Activated naive CD8-positive, alpha-beta T cell treated with anti-CD3 and anti-CD28 coated beads for 36 hours (primary cell): ENCODE data around the gene SULT6B1. TPM values are rescaled to one million over a fixed set of nuclear protein-coding genes. Genes with fewer than 3 reads are reported as not detected.
"Not testable (repeated sequence)": the region's sequence is repeated elsewhere in the genome, so short reads cannot be mapped to it uniquely, and the experiment has no call there.

Experiments used
- DNase-seq: peaks from one replicate; pipeline ENCODE4 v3.0.0; 2021
- H3K27ac Mint-ChIP-seq: one replicate; pipeline ENCODE4 v1.8.0; 2022; ENCODE audit warnings: mild to moderate bottlenecking, moderate library complexity, mixed read lengths
- H3K27me3 Mint-ChIP-seq: one replicate; pipeline ENCODE4 v1.8.0; 2022; ENCODE audit warnings: mild to moderate bottlenecking, mixed read lengths
- H3K36me3 Mint-ChIP-seq: one replicate; pipeline ENCODE4 v1.8.0; 2021; ENCODE audit warnings: mild to moderate bottlenecking, mixed read lengths
- H3K4me1 Mint-ChIP-seq: one replicate; pipeline ENCODE4 v1.8.0; 2021; ENCODE audit warnings: mixed read lengths
- H3K4me3 Mint-ChIP-seq: one replicate; pipeline ENCODE4 v1.8.0; 2022; ENCODE audit warnings: mild to moderate bottlenecking, moderate library complexity, mixed read lengths
- H3K9me3 Mint-ChIP-seq: one replicate; pipeline ENCODE4 v1.8.0; 2022; ENCODE audit warnings: mixed read lengths
- total RNA-seq, 2 experiments: library from RNA; stranded (reverse); gene quantifications; one replicate each; pipeline ENCODE4 v1.2.3, GENCODE V29; 2021

Gene SULT6B1
- not detected for total RNA-seq

DNA sequence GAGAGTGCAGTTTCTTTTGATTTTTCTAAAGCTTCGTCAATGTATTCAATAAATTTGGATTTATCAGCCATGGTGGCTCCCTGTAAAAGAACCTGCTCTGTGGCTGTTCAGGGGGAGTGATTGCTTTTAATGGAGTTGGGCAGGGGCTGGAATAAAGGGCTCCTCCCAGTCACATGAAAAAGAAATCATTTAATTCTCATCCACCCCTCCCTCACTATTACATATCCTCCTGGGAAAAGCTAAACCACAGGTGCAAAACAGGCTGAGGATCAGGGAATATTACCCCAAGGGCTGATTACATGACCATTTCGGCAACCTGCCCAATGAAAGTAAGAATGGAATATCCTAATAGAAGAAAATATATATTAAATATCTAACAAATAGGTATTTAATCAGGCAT, at the start of gene SULT6B1:
SULT6B1 (minus strand) TSS at position 101 of the 400 bp plus-strand sequence; CDS start at position 71, 30 bp downstream.
- no peaks in the 10 kb centered on the region for H3K4me1 Mint-ChIP-seq
- no peaks in the 10 kb centered on the region for H3K36me3 Mint-ChIP-seq
- no peak within 1 kb of the TSS for H3K27ac Mint-ChIP-seq
- DNase-seq: no peak
- H3K27me3 Mint-ChIP-seq: peaks cover 5% of the 10 kb centered on the region
- no peaks in the 10 kb centered on the region for H3K9me3 Mint-ChIP-seq
- no peak within 1 kb of the TSS for H3K4me3 Mint-ChIP-seq

GRCh38 chr2:37232131-37232933, 43.9 kb upstream of the SULT6B1 start:
- no peak overlapping the region for H3K4me3 Mint-ChIP-seq
- H3K36me3 Mint-ChIP-seq: peaks cover 33% of the 10 kb centered on the region
- no peaks in the 10 kb centered on the region for H3K9me3 Mint-ChIP-seq
- no peaks in the 10 kb centered on the region for H3K27me3 Mint-ChIP-seq
- H3K4me1 Mint-ChIP-seq: peaks cover 20% of the 10 kb centered on the region
- peak; percentile 20 for DNase-seq
- H3K27ac Mint-ChIP-seq: no peak overlapping the region

DNA sequence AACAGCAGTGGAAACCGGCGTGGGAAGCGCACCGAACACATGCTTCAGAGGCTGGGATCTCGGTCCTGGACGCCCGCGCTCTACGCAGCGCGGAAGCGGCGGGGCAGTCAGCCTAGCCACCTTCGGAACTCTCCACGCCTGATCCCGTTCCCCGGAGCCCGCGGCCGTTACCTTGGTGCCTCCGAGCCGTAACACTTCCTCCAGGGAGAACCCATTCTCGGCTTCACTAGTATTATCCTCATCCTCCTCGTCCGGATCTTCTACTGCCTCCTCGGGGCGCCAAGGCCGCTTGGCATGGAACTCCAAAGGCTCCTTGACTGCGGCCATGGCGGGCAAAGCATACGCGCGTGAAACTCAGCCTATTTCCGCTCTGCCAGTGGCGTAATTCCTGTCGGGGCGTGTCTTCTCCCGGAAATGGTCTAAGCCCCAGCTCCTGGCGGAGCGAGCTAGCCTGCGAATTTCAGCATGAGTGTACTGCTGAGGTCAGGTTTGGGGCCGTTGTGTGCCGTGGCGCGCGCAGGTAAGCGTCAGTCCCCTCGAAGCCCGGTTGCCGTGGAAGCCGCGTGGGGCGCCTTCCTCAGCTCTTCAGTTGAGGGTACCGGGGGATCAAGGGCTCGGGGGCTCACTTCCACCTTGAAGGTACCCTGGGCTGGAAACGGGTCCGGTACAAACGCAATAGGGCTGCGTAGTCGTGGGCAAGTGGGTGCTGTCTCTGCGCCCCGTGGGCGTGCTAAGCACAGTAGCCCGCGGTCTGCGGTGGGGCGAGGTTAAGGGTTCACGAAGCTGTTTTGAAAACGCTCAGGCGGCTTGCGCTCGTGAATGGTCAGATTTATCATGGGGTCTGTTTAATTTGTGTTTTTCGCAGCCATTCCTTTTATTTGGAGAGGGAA, 43.0 kb upstream of the SULT6B1 start, which contains the start of the genes CEBPZ and NDUFAF7:
CEBPZ (minus strand) TSS at position 356 of the 890 bp plus-strand sequence; CDS start at position 327, 29 bp downstream.
NDUFAF7 (plus strand) TSS at position 418 of the 890 bp plus-strand sequence; CDS start at position 466, 48 bp downstream.
- Mint-ChIP-seq H3K36me3 (peaks cover 35% of the 10 kb centered on the region), H3K4me3 (no peak within 1 kb of the TSS), H3K27me3 (no peaks in the 10 kb centered on the region), H3K4me1 (peaks cover 24% of the 10 kb centered on the region), H3K27ac (no peak within 1 kb of the TSS), H3K9me3 (no peaks in the 10 kb centered on the region)
- peak; percentile 90 for DNase-seq

DNA sequence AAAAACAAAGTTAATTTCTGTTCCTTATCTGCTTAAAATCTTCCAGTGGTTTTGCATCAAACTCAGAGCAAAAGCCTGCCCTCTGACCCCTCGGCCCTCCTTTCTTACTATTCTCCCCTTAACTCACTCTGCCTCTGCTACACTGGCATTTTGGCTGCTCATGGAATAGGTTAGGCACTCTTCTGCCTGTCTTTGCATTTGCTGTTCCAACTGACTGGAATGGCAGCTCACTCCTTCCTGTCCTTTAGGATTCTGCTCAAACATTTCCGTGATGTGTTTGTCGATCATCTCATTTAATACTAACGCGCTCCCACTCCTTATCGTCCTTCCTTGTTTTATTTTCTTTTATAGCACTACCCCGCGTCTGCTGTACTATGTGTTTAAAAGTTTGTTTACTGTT, 42.1 kb upstream of the SULT6B1 start:
- peaks cover 34% of the 10 kb centered on the region for H3K36me3 Mint-ChIP-seq
- no peak overlapping the region for H3K4me3 Mint-ChIP-seq
- H3K27ac Mint-ChIP-seq: no peak overlapping the region

DNA sequence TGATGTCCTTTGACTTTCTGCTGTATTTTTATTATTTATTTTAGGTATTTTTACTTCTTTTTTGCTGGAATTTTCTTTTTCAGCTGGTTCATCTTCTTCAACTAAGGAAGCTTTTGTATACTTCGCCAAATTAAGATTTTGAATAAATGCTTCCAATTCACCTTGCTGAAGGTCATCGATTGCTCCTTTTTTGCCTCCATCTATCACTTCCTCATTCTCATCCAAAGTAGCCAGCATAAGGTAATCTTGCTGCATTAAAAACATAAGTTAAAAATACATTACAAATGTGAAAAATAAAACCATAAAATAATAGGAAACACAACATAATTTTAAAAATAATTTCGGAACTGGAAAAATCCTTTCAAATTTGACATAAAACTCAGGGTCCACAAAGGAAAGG, 40.3 kb upstream of the SULT6B1 start:
- Mint-ChIP-seq H3K27me3 (no peaks in the 10 kb centered on the region), H3K36me3 (peaks cover 38% of the 10 kb centered on the region), H3K9me3 (no peaks in the 10 kb centered on the region), H3K27ac (no peak overlapping the region), H3K4me3 (no peak overlapping the region), H3K4me1 (peaks cover 37% of the 10 kb centered on the region)
- no peak for DNase-seq

More for the DNA sequence above, 42.1 kb upstream of the SULT6B1 start:
- Mint-ChIP-seq H3K9me3 (no peaks in the 10 kb centered on the region), H3K4me1 (peaks cover 30% of the 10 kb centered on the region), H3K27me3 (no peaks in the 10 kb centered on the region)
- DNase-seq: no peak

DNA sequence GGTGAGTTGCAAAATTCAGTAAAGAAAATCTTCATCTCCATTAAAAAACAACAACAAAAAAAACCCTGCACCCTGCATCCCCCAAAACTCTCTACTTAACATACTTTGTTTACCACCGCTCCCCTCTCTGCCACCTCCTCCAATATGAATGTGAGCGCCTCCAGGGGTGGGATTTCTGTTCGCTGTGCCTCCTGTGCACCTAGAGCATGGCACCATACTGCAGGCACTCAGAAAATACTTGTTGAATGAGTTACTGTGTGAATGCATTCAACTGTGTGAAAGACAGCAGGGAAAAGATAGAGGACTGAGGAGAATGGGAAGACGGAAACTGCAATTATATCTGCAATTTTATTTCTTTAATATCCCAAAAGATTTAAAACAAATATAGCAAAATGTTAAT, 38.4 kb upstream of the SULT6B1 start:
- no peak overlapping the region for H3K27ac Mint-ChIP-seq
- H3K27me3 Mint-ChIP-seq: no peaks in the 10 kb centered on the region
- peaks cover 53% of the 10 kb centered on the region for H3K4me1 Mint-ChIP-seq
- H3K4me3 Mint-ChIP-seq: no peak overlapping the region
- no peaks in the 10 kb centered on the region for H3K9me3 Mint-ChIP-seq
- no peak for DNase-seq
- H3K36me3 Mint-ChIP-seq: peaks cover 54% of the 10 kb centered on the region

- Mint-ChIP-seq H3K36me3 (peaks cover 64% of the 10 kb centered on the region), H3K4me3 (peak overlapping the region; percentile 43), H3K4me1 (peaks cover 62% of the 10 kb centered on the region)
- not testable (repeated sequence) for H3K27ac Mint-ChIP-seq, H3K9me3 Mint-ChIP-seq, H3K27me3 Mint-ChIP-seq, DNase-seq
These were observed 36.7 kb upstream of the SULT6B1 start for GRCh38 chr2:37225129-37225528.

DNA sequence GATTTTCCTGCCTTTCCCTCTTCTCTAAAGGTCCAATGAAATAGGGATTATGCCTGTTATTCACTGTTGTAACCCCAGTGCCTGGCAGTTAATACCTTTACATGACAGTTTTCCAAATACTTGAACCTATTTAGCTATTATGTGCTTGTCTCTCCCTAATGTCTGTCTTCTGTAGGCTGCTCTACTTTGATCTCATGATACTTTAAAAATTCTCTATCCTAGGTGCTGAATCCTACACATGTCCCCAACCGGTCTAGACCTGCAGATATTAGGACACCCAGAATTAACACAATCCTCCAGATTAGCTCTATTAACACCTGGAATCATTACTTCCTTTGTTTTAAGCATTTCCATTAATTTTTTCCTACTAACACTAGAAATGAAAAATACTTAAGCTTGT, 35.6 kb upstream of the SULT6B1 start:
- Mint-ChIP-seq H3K27me3 (no peaks in the 10 kb centered on the region), H3K9me3 (no peaks in the 10 kb centered on the region), H3K36me3 (peaks cover 63% of the 10 kb centered on the region), H3K4me1 (peaks cover 58% of the 10 kb centered on the region), H3K4me3 (peak overlapping the region; percentile 0), H3K27ac (no peak overlapping the region)
- DNase-seq: no peak

- peak overlapping the region; percentile 69 for H3K27ac Mint-ChIP-seq
These were observed 34.7 kb upstream of the SULT6B1 start for GRCh38 chr2:37223131-37223530.

GRCh38 chr2:37219046-37219445, 30.6 kb upstream of the SULT6B1 start:
- no peak overlapping the region for H3K27ac Mint-ChIP-seq
- DNase-seq: no peak
- no peaks in the 10 kb centered on the region for H3K9me3 Mint-ChIP-seq
- H3K36me3 Mint-ChIP-seq: peaks cover 42% of the 10 kb centered on the region
- H3K27me3 Mint-ChIP-seq: no peaks in the 10 kb centered on the region
- peaks cover 31% of the 10 kb centered on the region for H3K4me1 Mint-ChIP-seq
- H3K4me3 Mint-ChIP-seq: no peak overlapping the region

More at GRCh38 chr2:37223131-37223530, 34.7 kb upstream of the SULT6B1 start:
- H3K9me3 Mint-ChIP-seq: no peaks in the 10 kb centered on the region
- peaks cover 56% of the 10 kb centered on the region for H3K36me3 Mint-ChIP-seq
- DNase-seq: no peak
- H3K4me1 Mint-ChIP-seq: peaks cover 55% of the 10 kb centered on the region
- no peak overlapping the region for H3K4me3 Mint-ChIP-seq
- H3K27me3 Mint-ChIP-seq: no peaks in the 10 kb centered on the region

- no peak overlapping the region for H3K4me3 Mint-ChIP-seq
- peaks cover 43% of the 10 kb centered on the region for H3K36me3 Mint-ChIP-seq
- DNase-seq: no peak
- no peaks in the 10 kb centered on the region for H3K27me3 Mint-ChIP-seq
- peaks cover 2% of the 10 kb centered on the region for H3K9me3 Mint-ChIP-seq
- no peak overlapping the region for H3K27ac Mint-ChIP-seq
- peaks cover 4% of the 10 kb centered on the region for H3K4me1 Mint-ChIP-seq
These were observed 26.8 kb upstream of the SULT6B1 start for GRCh38 chr2:37215250-37215649.

GRCh38 chr2:37211939-37212338, 23.5 kb upstream of the SULT6B1 start:
- peaks cover 74% of the 10 kb centered on the region for H3K36me3 Mint-ChIP-seq
- H3K27me3 Mint-ChIP-seq: no peaks in the 10 kb centered on the region
- peaks cover 20% of the 10 kb centered on the region for H3K4me1 Mint-ChIP-seq
- peak overlapping the region; percentile 2 for H3K27ac Mint-ChIP-seq
- no peak overlapping the region for H3K4me3 Mint-ChIP-seq
- peaks cover 31% of the 10 kb centered on the region for H3K9me3 Mint-ChIP-seq
- DNase-seq: no peak

DNA sequence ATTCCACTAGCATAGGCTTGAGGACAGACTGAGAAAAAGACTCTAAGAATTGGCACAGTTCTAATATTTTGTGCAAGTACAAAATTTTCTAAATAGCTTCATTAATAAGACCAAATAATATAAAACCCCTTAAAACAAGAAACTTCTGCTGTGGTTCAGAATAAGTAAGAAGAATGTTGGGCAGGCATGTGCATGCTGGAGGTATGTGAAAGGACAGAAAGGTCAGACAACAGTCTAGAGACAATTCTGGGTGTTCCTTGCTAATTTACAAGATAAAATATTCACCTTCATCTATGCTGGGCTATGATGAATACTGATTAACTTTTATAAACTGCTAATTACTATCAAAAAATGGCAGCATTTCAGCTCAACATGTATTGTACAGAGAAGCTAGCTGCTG, 22.7 kb upstream of the SULT6B1 start:
- H3K4me1 Mint-ChIP-seq: peaks cover 20% of the 10 kb centered on the region
- no peak overlapping the region for H3K4me3 Mint-ChIP-seq
- no peak for DNase-seq
- H3K36me3 Mint-ChIP-seq: peaks cover 77% of the 10 kb centered on the region
- no peaks in the 10 kb centered on the region for H3K27me3 Mint-ChIP-seq
- H3K27ac Mint-ChIP-seq: no peak overlapping the region
- peaks cover 35% of the 10 kb centered on the region for H3K9me3 Mint-ChIP-seq

- H3K27ac Mint-ChIP-seq, H3K27me3 Mint-ChIP-seq, H3K4me3 Mint-ChIP-seq, DNase-seq: not testable (repeated sequence)
- Mint-ChIP-seq H3K36me3 (peaks cover 90% of the 10 kb centered on the region), H3K4me1 (peaks cover 30% of the 10 kb centered on the region), H3K9me3 (peaks cover 44% of the 10 kb centered on the region)
These were observed 18.3 kb upstream of the SULT6B1 start for GRCh38 chr2:37206760-37207159.
